ENCODE results near the gene TMEM145.

DNA sequence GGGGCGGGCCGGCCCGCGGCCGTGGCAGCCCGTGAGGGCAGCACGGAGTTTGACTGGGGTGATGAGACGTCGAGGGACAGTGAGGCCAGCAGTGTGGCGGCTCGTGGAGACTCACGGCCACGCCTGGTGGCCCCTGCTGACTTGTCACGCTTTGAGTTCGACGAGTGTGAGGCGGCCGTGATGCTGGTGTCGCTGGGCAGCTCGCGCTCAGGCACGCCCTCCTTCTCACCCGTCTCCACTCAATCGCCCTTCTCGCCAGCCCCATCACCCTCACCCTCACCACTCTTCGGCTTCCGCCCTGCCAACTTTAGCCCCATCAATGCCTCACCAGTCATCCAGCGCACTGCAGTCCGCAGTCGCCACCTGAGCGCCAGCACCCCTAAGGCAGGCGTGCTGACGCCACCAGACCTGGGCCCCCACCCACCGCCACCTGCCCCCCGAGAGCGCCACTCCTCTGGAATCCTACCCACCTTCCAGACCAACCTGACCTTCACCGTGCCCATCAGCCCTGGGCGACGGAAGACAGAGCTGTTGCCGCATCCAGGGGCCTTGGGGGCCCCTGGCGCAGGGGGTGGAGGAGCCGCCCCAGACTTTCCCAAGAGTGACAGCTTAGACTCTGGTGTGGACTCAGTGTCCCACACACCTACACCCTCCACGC is 39.6 kb upstream of the TMEM145 start:
- TF ChIP-seq, protein P1, sequence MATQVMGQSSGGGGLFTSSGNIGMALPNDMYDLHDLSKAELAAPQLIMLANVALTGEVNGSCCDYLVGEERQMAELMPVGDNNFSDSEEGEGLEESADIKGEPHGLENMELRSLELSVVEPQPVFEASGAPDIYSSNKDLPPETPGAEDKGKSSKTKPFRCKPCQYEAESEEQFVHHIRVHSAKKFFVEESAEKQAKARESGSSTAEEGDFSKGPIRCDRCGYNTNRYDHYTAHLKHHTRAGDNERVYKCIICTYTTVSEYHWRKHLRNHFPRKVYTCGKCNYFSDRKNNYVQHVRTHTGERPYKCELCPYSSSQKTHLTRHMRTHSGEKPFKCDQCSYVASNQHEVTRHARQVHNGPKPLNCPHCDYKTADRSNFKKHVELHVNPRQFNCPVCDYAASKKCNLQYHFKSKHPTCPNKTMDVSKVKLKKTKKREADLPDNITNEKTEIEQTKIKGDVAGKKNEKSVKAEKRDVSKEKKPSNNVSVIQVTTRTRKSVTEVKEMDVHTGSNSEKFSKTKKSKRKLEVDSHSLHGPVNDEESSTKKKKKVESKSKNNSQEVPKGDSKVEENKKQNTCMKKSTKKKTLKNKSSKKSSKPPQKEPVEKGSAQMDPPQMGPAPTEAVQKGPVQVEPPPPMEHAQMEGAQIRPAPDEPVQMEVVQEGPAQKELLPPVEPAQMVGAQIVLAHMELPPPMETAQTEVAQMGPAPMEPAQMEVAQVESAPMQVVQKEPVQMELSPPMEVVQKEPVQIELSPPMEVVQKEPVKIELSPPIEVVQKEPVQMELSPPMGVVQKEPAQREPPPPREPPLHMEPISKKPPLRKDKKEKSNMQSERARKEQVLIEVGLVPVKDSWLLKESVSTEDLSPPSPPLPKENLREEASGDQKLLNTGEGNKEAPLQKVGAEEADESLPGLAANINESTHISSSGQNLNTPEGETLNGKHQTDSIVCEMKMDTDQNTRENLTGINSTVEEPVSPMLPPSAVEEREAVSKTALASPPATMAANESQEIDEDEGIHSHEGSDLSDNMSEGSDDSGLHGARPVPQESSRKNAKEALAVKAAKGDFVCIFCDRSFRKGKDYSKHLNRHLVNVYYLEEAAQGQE (IDR thresholded peaks at IDR 0.05; ENCODE audit: low read depth), result no peak
- no peak for TF ChIP-seq FOXM1 (IDR thresholded peaks at IDR 0.05; ENCODE audit: borderline replicate concordance, low read depth)
- TF ChIP-seq EP300 (IDR thresholded peaks at IDR 0.05; ENCODE audit: borderline replicate concordance), result no peak
- no peak for TF ChIP-seq RAD21 (IDR thresholded peaks at IDR 0.05; ENCODE audit: low read depth)
- TF ChIP-seq CREB1 (IDR thresholded peaks at IDR 0.05; ENCODE audit: low read depth), result no peak
